Measurements from ENCODE around the gene PIEZO2. TPM values are rescaled to one million over a fixed set of nuclear protein-coding genes. Genes with fewer than 3 reads are reported as not detected.

The PIEZO2 gene
- total RNA-seq, 3 donors from 2014 or later = 1.9 to 26.2 (median 11.4) TPM

DNA sequence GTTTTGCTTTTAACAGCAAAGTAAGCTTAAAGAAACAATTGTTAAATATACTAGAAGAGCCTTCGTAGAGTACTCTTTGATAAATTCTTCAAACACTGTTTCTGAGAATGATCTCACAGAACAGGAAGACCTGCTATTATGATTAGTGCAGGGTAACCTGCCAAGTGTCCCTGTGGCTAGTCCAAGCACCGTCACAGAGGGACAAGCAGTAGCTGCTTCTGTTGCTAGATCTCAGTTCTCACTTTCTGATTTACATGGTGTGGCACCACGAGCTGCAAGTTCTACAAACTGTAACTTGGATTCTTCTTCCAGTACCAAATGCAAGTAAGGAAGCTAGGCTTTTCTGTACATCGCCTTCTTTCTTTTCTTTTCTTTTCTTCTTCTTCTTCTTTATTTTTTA lies 121.5 kb downstream of the PIEZO2 start:
- TF ChIP-seq POLR2AphosphoS5 (IDR thresholded peaks at IDR 0.05) (no peak), POLR2A (IDR thresholded peaks at IDR 0.05) (no peak), CTCF (IDR thresholded peaks at IDR 0.05) (no peak)
- intact Hi-C loops (cut with DNase I; ENCODE audit: low total_unique reads) = no loop called here
- no peak for DNase-seq (ENCODE audit: low spot score in 2 of 2)
- Histone ChIP-seq H3K27me3 (no peaks in the 10 kb centered on the region), H3K4me3 (no peak overlapping the region), H3K4me1 (no peaks in the 10 kb centered on the region), H3K9me3 (no peaks in the 10 kb centered on the region), H3K36me3 (no peaks in the 10 kb centered on the region), H3K27ac (no peak overlapping the region)

DNA sequence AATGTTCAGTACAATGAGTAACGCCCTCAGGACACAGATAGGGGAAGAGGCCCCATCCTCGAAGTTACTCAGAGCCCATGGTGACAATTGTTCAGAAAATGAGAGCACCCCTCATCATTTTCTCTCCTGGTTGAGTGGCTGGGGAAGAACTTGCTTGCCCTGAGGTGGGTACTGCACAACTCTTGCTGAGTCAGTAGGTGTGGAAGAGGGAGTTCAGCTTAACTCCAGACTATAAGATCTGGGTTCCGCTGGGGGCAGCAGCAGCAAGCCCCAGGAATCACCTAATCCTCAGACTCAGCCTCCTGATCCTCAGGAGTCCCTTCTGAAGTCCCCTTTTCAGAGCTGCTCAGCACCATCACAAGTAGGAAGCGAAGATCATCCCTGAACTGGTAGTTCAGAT lies 123.7 kb downstream of the PIEZO2 start:
- intact Hi-C loops (cut with DNase I; ENCODE audit: low total_unique reads) = no loop called here
- TF ChIP-seq POLR2AphosphoS5 (IDR thresholded peaks at IDR 0.05) (no peak), POLR2A (IDR thresholded peaks at IDR 0.05) (no peak), CTCF (IDR thresholded peaks at IDR 0.05) (no peak)
- H3K27ac ChIP-seq = no peak overlapping the region
- no peak for DNase-seq (ENCODE audit: low spot score in 2 of 2)
- no peaks in the 10 kb centered on the region for H3K27me3 ChIP-seq
- no peak overlapping the region for H3K4me3 ChIP-seq
- H3K36me3 ChIP-seq = no peaks in the 10 kb centered on the region
- H3K4me1 ChIP-seq = no peaks in the 10 kb centered on the region
- H3K9me3 ChIP-seq = no peaks in the 10 kb centered on the region

GRCh38 chr18:11024928-11025669 lies 124.3 kb downstream of the PIEZO2 start:
- Histone ChIP-seq H3K4me1 (no peaks in the 10 kb centered on the region), H3K4me3 (no peak overlapping the region), H3K27me3 (no peaks in the 10 kb centered on the region), H3K36me3 (no peaks in the 10 kb centered on the region), H3K9me3 (no peaks in the 10 kb centered on the region), H3K27ac (no peak overlapping the region)
- intact Hi-C loops (cut with DNase I; ENCODE audit: low total_unique reads) = no loop called here
- no peak for DNase-seq (ENCODE audit: low spot score in 2 of 2)
- TF ChIP-seq POLR2AphosphoS5 (IDR thresholded peaks at IDR 0.05) (no peak), POLR2A (IDR thresholded peaks at IDR 0.05) (no peak), CTCF (IDR thresholded peaks at IDR 0.05) (no peak)

- Histone ChIP-seq H3K36me3 (no peaks in the 10 kb centered on the region), H3K4me3 (no peak overlapping the region), H3K9me3 (no peaks in the 10 kb centered on the region), H3K4me1 (no peaks in the 10 kb centered on the region), H3K27me3 (no peaks in the 10 kb centered on the region), H3K27ac (no peak overlapping the region)
- no peak for DNase-seq (ENCODE audit: low spot score in 2 of 2)
- intact Hi-C loops (cut with DNase I; ENCODE audit: low total_unique reads) = no loop called here
- TF ChIP-seq CTCF (IDR thresholded peaks at IDR 0.05) (no peak), POLR2A (IDR thresholded peaks at IDR 0.05) (no peak), POLR2AphosphoS5 (IDR thresholded peaks at IDR 0.05) (no peak)
Observed at GRCh38 chr18:11021477-11021876, 127.9 kb downstream of the PIEZO2 start.

DNA sequence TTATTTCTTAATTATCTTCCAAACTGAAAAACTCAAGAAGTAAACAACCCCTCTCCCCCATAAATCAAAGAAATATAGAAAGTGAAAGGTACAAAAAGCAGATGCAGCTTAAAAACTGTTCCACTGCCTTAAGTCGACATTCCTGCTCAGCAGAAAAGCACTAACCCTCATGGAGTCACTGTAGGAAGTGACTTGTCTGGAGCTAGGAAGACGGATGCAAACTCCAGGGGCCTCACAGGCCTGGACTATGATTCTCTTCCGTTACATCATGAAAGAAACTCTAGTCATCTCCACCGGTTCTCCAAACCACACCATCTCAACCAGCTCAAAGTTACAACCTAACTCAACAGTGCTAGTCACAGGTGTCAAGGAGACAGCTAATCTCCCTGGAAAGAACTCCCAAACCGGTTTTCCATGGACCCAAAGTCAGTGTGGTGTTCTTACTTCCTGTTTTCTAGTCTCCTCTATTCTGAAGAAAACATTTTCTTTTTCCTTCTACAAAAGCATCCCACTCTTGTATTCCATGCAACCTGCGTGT lies 128.4 kb downstream of the PIEZO2 start:
- no peak for TF ChIP-seq CTCF (IDR thresholded peaks at IDR 0.05)
- no peak for TF ChIP-seq POLR2AphosphoS5 (IDR thresholded peaks at IDR 0.05)
- TF ChIP-seq POLR2A (IDR thresholded peaks at IDR 0.05) = no peak
- H3K27ac ChIP-seq = no peak overlapping the region
- DNase-seq (ENCODE audit: low spot score in 2 of 2) = no peak
- no peaks in the 10 kb centered on the region for H3K4me1 ChIP-seq
- intact Hi-C loops (cut with DNase I; ENCODE audit: low total_unique reads) = no loop called here
- no peaks in the 10 kb centered on the region for H3K27me3 ChIP-seq
- no peaks in the 10 kb centered on the region for H3K36me3 ChIP-seq
- no peak overlapping the region for H3K4me3 ChIP-seq
- no peaks in the 10 kb centered on the region for H3K9me3 ChIP-seq

All from breast epithelium (tissue), 4 donors.